ENCODE results near the gene PANK2.
"Not testable (repeated sequence)": the region's sequence is repeated elsewhere in the genome, so short reads cannot be mapped to it uniquely, and the experiment has no call there.

PANK2 gene

DNA sequence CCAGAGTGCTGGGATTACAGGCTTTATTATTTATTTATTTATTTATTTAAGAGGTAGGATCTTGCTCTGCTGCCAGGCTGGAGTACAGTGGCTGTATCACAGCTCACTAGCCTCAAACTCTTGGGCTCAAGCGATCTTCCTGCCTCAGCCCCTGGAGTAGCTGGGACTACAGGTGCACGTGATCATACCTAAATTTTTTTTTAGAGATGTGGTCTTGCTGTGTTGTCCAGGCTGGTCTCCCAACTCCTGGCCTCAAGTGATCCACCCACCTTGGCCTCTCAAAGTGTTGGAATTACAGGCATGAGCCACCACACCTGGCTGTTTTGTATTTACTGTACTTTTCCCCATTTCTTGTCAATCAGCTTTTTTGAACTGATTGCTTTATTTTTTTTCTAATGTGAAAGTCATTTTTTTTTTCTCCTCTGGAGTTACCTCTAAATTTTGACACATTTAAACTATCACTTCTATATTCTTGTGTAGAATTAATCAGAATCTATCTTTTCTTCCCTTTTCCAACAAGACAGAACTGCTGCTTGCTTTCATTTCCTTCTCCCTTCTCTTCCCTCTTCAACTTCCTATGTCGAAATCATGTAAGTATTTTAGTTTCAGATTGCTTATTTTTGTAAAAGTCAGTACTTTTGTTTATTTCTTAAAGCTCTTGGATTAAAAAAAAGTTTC, 12.0 kb downstream of the PANK2 start:
- no peak for DNase-seq (ENCODE audit: low read depth)

DNA sequence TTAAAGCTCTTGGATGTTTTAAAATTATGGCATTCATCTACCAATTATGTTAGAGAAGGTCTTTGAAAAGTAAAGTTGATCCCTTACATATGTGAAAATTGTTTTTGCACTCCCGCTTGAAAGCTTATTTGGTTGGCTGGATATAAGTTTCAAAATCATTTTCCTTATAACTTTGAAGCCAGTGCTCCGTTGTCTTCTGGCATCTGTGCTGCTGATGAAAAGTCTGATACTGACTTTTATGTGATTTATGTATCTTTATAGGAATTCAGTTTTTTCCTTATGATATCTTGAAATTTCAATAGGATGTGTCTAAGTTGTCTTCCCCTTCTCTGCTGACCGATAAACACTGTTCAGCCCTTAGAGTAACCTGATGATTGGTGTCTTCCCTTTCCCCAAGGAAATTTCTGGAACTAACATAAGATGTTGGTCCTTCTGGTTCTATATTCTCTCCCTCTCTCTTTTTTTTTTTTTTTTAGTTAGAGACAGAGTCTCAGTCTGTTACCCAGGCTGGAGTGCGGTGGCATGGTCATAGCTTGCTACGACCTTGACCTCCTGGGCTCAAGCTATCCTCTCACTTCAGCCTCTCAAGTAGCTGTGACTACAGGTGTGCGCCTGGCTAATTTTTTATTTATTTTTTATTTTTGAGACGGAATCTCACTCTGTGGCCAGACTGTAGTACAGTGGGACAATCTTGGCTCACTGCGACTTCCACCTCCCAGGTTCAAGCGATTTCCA, 12.7 kb downstream of the PANK2 start:
- DNase-seq (ENCODE audit: low read depth) = no peak

DNA sequence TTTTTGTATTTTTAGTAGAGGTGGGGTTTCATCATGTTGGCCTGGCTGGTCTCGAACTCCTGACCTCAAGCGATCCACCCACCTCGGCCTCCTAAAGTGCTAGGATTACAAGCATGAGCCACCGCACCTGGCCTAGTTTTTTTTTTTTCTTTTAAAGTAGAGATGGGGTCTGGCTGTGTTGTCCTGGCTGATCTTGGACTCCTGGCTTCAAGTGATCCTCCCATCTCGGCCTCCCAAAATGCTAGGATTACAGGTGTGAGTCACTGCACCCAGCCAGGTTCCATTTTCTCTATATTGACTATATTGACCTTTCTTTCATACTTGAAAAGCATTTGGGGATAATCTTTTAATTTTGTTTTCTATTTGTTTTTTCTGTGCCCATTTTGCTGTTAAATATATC, 13.3 kb downstream of the PANK2 start:
- no peak for DNase-seq (ENCODE audit: low read depth)

DNA sequence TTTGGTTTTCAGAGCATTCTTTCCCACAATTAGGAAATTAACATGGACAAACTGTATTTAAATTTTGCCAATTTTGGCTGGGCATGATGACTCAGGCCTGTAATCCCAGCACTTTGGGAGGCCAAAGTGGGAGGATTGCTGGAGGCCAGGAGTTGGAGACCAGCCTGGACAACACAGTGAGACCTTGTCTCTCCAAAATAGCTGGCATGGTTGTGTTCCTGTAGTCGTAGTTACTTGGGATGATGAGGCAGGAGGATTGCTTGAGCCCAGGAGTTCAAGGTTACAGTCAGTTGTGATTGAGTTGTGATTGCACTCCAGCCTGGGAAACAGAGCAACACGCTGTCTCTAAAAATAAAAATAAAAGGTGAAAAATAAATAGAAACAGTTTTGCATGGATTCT, 15.0 kb downstream of the PANK2 start:
- DNase-seq (ENCODE audit: low read depth) = no peak

DNA sequence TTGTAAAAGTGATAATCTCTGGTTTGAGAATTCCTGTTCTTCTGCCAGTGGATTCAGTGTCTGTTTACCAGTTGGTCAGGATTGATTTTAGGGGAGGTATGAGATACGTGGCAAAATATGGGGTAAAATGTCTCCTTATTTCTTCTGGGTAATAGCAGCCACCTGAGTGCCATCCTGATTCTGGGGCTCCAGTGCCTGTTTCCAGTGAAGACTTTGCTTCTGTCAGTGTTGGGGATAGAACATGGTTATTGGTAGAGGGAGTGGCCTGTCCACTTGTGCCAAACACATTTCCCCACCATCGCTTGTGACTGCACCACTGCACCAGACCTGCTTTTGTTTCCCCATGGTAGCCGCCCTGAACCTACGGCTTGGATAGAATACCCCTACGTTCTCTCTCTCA, 15.7 kb downstream of the PANK2 start:
- no peak for DNase-seq (ENCODE audit: low read depth)

DNA sequence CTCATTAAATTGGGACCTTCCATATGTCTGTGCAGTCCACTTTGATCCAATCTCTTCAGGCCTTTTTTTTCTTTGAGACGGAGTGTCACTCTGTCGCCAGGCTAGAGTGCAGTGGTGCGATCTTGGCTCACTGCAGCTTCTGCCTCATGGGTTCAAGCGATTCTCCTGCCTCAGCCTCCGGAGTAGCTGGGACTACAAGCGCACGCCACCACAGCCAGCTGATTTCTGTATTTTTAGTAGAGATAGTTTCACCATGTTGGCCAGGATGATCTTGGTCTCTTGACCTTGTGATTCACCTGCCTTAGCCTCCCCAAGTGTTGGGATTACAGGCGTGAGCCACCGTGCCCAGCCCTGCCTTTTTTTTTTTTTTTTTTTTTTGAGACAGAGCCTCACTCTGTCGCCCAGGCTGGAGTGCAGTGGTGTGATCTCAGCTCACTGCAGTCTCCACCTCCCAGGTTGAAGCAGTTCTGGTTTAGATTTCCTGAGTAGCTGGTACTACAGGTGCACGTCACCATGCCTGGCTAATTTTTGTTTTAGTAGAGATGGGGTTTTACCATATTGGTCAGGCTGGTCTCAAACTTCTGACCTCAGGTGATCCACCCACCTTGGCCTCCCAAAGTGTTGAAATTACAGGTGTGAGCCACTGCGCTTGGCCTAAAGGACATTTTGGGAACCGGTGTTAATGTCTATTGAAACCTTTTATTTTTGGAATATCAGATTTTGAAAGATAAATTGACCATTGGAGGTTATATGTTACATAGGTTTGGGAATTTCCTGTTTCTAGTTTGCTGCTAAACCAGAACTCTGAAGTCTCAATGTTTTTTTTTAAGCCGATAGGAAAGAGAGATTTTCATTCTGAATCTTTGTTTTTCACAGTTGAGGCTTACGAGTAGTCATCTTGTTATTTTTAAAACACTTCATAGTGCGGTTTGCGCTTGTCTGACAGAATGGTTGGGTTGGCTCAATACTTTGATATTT, 17.8 kb downstream of the PANK2 start:
- not testable (repeated sequence) for DNase-seq (ENCODE audit: low read depth)

DNA sequence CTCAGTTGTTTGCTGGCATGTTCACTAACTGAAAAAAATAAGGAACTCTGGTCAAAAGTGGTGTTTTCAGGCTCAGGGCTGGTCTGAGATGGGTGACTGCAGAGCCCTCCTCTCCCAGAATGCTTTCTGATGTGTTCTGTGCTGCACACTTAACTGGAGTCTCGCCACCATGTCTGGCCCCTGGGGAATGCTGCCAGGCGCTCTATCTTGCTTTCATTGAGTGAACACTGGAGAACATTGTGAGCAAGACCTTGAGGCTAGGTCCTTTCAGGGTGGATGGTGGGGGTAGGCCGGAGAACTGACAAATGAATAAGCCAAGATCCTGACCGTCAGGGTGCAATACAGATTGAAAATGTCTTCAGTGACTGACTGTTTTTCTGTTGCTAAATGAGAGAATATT, 19.5 kb downstream of the PANK2 start:
- DNase-seq (ENCODE audit: low read depth) = no peak

DNA sequence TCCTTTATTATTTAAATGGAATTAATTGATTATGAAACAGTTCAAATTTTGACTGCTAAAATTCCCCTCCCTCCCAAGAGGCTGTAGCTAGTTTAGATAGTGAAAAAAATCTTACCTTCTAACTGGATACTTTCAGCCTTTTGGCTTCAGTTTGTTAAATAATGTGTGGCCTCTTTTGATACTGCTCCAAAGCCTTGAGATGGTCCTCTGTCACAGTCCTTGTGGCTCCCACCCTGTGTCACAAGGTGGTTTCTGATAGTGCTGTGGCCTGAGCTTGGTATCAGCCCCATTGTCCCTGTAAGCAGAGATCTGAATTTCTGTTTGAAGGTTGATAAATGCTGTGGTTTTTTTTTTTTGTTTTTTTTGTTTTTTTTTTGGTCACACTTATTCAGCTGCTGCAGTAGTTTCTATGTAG, 20.8 kb downstream of the PANK2 start:
- no peak for DNase-seq (ENCODE audit: low read depth)

DNA sequence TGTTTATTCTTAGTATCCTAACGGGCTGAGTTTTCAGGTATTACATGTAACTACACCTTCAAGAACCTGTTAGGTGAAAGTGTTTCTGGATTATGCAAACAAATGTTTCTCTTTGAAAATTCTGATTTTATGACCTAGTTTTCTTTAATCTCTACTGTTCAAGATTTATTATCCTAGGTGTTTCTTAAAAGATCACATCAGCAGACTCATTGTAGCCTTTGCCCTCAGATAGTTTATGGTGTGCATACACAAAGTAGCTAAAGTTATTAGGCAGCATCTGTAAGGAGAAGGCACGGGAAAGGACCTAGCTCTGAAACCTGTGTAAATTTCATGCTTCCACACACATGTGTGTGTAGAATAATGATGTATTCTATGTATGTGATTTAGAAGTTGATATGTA, 21.7 kb downstream of the PANK2 start:
- DNase-seq (ENCODE audit: low read depth) = no peak

DNA sequence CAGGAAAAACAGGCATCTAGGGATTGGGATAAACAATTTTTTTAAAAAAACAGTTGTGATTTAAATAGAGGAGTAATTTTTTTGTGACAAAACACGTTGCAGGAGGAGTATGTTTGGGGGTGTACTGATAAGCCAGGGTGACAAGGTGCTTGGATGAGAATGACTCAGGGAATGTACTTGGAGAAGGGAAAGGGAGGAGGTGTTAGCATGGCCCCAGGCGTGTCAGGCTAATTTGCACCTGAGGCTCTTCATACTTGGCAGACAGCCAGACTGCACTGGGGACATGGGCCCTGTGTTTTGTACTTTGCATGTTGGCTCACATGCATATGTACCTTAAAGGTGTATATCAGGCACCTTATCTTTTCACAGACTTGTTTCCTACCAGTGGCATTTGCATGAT, 22.8 kb downstream of the PANK2 start:
- DNase-seq (ENCODE audit: low read depth) = no peak

DNA sequence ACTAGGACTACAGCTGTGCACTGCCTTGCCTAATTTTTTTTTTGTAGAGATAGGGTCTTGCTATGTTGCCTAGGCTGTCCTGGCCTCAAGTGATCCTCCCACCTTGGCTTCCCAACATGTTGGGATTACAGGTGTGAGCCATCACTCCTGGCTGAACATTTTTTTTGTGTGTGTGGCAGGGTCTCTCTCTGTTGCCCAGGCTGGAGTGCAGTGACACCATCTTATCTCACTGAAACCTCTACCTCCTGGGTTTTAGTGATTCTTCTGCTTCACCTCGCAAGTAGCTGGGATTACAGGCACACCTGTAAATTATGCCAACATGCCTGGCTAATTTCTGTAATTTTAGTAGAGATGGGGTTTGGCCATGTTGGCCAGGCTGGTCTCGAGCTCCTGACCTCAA, 25.3 kb downstream of the PANK2 start:
- DNase-seq (ENCODE audit: low read depth) = no peak

DNA sequence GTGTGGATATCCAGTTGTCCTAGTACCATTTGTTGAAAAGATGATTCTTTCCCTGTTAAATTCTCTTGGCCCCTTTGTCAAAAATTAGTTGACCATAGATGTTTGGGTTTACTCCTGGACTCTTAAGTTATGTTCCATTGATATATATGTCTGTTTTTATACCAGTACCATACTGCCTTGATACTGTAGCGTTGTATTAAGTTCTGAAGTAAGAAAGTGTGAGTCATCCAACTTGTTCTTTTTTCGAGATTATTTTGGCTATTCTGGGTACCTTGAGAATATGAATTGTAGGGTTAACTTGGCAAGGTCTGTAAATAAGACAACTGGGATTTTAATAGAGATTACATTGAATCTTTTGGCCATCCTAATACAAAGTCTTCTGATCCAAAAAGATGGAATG, 26.5 kb downstream of the PANK2 start:
- DNase-seq (ENCODE audit: low read depth) = no peak

DNA sequence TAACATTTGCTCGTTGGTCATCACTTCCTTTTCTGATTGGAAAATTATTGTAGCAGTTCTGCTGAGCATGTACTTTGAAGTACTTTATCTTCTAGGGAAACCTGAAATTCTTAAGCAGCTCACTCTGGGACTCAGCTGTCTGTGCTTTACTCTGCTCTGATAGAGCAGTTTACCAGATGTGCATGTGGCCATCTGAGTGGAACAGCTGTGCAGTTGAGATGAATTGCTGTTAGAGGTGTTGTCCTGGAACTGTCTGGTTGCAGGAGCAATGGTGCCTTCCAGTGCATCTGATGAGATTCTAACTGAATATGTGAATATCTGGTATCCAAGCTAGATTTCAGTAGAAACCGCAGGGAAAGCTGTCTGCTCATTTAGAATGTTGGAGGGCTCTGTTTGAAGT, 27.2 kb downstream of the PANK2 start:
- DNase-seq (ENCODE audit: low read depth) = no peak

DNA sequence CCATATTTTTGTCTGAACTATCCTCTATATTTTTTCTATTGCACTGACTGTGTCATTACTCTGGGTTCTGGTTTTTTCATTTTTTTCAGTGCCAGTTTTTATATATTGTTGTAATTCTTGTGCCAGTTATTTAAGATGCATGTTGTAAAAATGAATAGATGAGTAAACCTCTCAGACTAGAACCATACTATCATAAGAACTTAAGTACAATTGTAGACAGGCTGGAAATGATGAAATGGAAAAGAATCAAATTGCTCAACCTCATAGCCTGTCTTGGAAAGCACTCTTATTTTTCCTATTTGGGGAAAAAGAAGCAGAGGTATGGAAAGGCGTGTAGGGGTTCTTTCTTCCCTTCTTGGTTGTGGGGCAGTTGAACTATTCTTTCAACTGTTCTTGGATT, 30.2 kb downstream of the PANK2 start:
- DNase-seq (ENCODE audit: low read depth) = no peak

DNA sequence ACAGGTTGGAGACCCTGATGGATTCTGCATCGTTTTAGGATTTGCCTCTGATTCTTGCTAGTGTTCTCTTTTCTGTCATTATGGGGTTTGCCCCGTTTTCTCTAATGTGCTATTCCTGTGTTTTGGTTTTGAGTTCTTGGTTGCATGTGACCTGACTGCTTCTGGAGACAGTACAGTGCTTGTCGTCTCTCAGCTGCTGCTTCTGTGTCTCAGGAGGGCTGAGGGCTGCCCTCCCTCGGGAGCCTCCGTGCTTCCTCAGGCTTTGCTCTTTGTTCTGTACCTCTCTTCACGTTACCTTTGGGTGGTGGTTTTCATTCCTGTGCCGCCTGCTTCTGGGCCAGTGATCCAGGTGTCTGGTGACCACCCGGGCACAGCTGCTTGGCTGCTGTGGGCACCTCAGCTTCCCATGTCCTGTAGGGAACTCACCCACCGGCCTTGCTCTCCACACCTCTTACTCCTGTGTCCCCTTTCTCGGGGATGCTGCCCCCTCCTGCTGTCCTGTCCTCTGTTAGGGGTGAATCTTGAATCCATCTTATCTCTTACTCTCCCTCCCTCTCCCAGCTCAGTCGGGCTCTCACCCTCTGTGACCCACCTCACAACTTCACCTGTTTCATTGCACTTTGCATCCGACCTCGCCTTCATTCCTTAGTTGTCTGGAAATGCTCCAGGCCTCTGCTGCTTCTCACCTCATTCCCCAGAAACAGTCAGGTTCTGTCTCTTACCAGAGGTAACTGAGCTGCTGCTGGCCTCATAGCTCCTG, 33.2 kb downstream of the PANK2 start:
- DNase-seq (ENCODE audit: low read depth) = no peak

DNA sequence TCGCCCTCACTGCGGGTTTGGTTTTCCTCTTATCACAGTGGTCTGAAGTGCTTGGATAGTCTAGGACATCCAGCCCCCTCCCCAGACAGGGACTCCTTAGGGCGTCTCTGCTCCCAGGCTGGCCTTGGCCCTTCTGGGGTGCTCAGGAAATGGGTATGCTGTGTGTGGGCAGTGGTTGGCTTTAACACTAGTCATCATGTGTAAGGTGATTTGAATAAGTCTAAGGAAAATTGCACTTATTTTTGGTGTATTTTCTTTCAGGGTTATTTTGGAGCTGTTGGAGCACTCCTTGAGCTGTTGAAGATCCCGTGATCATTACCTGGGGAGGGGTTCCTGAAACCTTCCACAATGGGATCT, 33.8 kb downstream of the PANK2 start:
- DNase-seq (ENCODE audit: low read depth) = no peak

DNA sequence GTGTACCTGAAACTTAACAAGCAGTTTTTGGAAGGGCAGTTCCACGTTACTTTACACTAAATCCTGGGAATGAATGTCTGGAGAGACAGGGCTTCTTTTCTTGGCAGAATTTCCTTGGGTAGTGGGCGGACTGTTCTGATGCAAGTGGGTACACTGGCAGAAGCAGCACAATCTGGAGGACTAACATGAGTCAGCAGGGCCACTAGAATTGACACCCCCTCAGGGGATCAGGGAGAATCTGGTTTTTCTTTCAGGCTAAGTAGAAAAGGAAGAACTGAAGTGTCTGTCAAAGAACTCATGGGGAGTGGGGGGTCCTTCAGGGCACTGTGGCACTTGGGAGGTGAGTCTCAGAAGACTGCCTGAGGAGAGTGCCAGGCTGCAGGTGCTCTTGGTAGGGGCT, 34.6 kb downstream of the PANK2 start:
- DNase-seq (ENCODE audit: low read depth) = no peak

DNA sequence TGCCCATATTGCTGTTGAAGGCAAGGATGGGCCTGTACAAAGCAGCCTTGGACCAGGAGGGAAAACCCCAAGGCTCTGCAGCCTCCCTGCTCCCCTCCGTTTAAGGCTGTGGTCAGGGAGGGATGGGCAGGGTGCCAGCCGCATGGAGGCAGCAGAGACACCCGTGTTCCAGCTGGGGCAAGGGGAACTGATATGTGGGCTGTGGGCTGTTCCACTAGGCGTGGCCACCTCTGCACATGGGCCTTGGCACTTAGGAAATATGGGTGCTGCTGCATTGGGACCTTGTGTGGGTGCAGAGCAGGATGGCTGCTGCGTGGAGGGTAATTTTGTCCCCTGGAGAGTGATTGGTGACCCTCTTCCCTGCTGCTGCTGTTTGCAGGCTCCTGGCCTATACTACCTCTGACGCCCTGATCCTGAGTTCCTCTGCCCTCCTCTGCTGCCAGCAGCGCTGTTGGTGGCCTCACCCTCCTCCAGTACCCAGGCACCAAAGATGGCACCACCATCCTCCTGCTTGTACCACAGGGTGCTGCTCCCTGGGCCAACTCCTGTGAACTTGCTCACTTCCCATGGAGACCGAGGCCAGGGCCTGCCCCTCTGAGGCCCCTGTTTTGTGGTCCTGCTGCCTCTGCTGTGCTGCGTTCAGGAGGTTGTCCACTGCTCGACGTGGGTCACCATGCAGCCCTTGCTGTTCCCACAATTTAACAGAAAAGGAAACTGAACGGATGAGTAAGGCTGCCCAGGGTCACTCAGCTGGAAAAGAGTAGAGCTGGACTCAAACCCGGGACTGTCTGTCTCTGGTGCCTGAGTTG, 35.3 kb downstream of the PANK2 start:
- no peak for DNase-seq (ENCODE audit: low read depth)

DNA sequence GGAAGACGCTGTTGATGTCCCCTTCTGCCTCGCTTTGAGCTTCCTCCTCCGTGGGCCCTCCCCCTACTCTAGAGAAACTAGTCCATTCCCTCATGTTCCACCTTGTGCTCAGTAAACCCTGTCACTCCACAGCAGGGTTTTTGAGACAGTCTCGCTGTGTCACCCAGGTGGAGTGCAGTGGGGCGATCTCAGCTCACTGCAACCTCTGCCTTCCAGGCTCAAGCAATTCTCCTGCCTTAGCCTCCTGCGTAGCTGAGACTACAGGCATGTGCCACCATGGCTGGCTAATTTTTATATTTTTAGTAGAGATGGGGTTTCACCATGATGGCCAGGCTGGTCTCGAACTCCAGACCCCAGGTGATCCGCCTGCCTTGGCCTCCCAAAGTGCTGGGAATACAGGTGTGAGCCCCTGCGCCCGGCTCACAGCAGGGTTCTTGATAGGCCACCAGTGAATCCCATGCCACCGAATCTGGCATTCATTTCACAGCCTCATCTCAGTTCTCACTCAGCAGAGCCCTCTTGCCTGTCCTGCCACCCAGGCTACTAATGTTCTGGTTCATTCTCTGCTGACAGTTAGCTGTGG, 36.0 kb downstream of the PANK2 start:
- DNase-seq (ENCODE audit: low read depth) = no peak

DNA sequence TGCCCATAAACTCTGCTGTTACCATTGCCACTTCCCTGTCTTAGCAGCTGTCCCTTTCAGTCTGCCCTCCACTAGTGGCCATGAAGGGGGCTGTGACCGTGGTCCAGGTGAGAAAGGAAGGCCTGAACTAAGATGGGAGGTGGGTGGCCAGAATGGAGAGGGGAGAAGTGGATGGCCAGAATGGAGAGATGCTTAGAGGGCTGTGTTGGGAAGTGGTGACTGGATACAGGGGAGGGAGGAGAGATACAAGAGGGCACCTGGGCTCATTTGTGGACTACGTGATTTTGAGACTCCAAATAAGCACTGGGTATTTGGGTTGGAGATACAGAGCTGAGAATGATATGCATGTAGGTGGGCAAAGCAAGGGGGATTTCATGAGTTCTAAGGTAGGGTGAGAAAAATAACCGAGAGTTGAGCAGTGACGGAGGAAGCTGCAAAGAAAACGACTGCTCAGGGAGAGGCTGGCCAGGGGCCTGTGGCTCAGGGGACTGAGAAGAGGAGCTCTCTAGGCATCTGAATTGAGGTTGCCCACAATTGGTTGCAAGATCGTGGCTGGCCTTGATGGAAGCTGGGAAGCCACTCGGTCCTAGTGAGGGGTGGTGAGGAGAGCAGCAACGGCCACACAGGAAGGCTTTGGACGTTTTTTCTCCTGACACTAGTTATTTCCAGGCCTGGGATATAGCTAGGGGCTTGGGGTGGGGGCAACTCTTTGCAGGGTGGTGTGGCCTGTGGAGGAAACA, 36.9 kb downstream of the PANK2 start:
- DNase-seq (ENCODE audit: low read depth) = no peak

Measured in stimulated activated CD4-positive, alpha-beta T cell treated with anti-CD3 and anti-CD28 coated beads, Interleukin-2, amount 100 ng/mL, for 4 hours (primary cell).